BLaER1 (cell line): ENCODE measurements around the gene NGEF.

Experiments used
- H3K27ac ChIP-seq: shearing (Covaris generic); formaldehyde crosslinking; 2 replicates; pipeline ENCODE4 v1.8.1; 2022
- H3K27me3 ChIP-seq: shearing (Covaris generic); formaldehyde crosslinking; 2 replicates; pipeline ENCODE4 v1.8.1; 2022
- H3K36me3 ChIP-seq: shearing (Covaris generic); formaldehyde crosslinking; 2 replicates; pipeline ENCODE4 v1.8.1; 2022
- H3K4me1 ChIP-seq: shearing (Covaris generic); formaldehyde crosslinking; 2 replicates; pipeline ENCODE4 v1.8.1; 2022
- H3K4me2 ChIP-seq: shearing (Covaris generic); formaldehyde crosslinking; 2 replicates; pipeline ENCODE4 v1.8.1; 2022
- H3K4me3 ChIP-seq: shearing (Covaris generic); formaldehyde crosslinking; 2 replicates; pipeline ENCODE4 v1.8.1; 2022
- H3K9ac ChIP-seq: shearing (Covaris generic); formaldehyde crosslinking; 2 replicates; pipeline ENCODE4 v1.8.1; 2022
- H3K9me3 ChIP-seq: shearing (Covaris generic); formaldehyde crosslinking; 2 replicates; pipeline ENCODE4 v1.8.1; 2022
- H4K20me1 ChIP-seq: shearing (Covaris generic); formaldehyde crosslinking; 2 replicates; pipeline ENCODE4 v1.8.1; 2022
- Cebpa-rat ChIP-seq: shearing (Covaris generic); IDR thresholded peaks from 2 replicates; pipeline ENCODE4 v1.8.1; 2022

NGEF gene

GRCh38 chr2:233044974-233045605, 32.0 kb upstream of the NGEF start:
- no peaks in the 10 kb centered on the region for H3K27me3 ChIP-seq
- no peak overlapping the region for H3K4me3 ChIP-seq
- no peaks in the 10 kb centered on the region for H4K20me1 ChIP-seq
- H3K36me3 ChIP-seq = no peaks in the 10 kb centered on the region
- no peak overlapping the region for H3K4me2 ChIP-seq
- no peak overlapping the region for H3K27ac ChIP-seq
- TF ChIP-seq Cebpa-rat = no peak
- peaks cover 5% of the 10 kb centered on the region; the same call in 1 of the 2 replicates for H3K4me1 ChIP-seq
- H3K9ac ChIP-seq = no peak overlapping the region
- H3K9me3 ChIP-seq = no peaks in the 10 kb centered on the region

- no peak overlapping the region for H3K9ac ChIP-seq
- TF ChIP-seq Cebpa-rat = no peak
- H3K4me3 ChIP-seq = no peak overlapping the region
- H3K27ac ChIP-seq = no peak overlapping the region
- H3K4me2 ChIP-seq = no peak overlapping the region
- no peaks in the 10 kb centered on the region for H3K9me3 ChIP-seq
- no peaks in the 10 kb centered on the region for H4K20me1 ChIP-seq
- no peaks in the 10 kb centered on the region for H3K36me3 ChIP-seq
- H3K4me1 ChIP-seq = peaks cover 5% of the 10 kb centered on the region; the same call in 1 of the 2 replicates
- no peaks in the 10 kb centered on the region for H3K27me3 ChIP-seq
These were observed 29.5 kb upstream of the NGEF start for GRCh38 chr2:233042549-233042948.

GRCh38 chr2:233041722-233042323, 28.8 kb upstream of the NGEF start:
- Histone ChIP-seq H3K27me3 (no peaks in the 10 kb centered on the region), H3K9me3 (no peaks in the 10 kb centered on the region), H3K4me2 (no peak overlapping the region), H3K4me1 (peaks cover 5% of the 10 kb centered on the region; the same call in 1 of the 2 replicates), H3K9ac (no peak overlapping the region), H3K36me3 (no peaks in the 10 kb centered on the region), H4K20me1 (no peaks in the 10 kb centered on the region), H3K4me3 (no peak overlapping the region), H3K27ac (no peak overlapping the region)
- TF ChIP-seq Cebpa-rat = no peak

GRCh38 chr2:233040571-233040970, 27.5 kb upstream of the NGEF start:
- Histone ChIP-seq H3K9me3 (no peaks in the 10 kb centered on the region), H3K4me1 (peaks cover 5% of the 10 kb centered on the region; the same call in 1 of the 2 replicates), H3K4me3 (no peak overlapping the region), H3K27ac (no peak overlapping the region), H4K20me1 (no peaks in the 10 kb centered on the region), H3K9ac (no peak overlapping the region), H3K36me3 (no peaks in the 10 kb centered on the region), H3K27me3 (no peaks in the 10 kb centered on the region), H3K4me2 (no peak overlapping the region)
- no peak for TF ChIP-seq Cebpa-rat

GRCh38 chr2:233039846-233040530, 26.9 kb upstream of the NGEF start:
- no peak overlapping the region for H3K9ac ChIP-seq
- H3K27ac ChIP-seq = no peak overlapping the region
- H3K9me3 ChIP-seq = no peaks in the 10 kb centered on the region
- H3K27me3 ChIP-seq = no peaks in the 10 kb centered on the region
- H3K36me3 ChIP-seq = no peaks in the 10 kb centered on the region
- no peak overlapping the region for H3K4me2 ChIP-seq
- peaks cover 5% of the 10 kb centered on the region; the same call in 1 of the 2 replicates for H3K4me1 ChIP-seq
- H3K4me3 ChIP-seq = no peak overlapping the region
- no peaks in the 10 kb centered on the region for H4K20me1 ChIP-seq
- no peak for TF ChIP-seq Cebpa-rat

GRCh38 chr2:233039212-233039845, 26.3 kb upstream of the NGEF start:
- TF ChIP-seq Cebpa-rat = no peak
- no peaks in the 10 kb centered on the region for H4K20me1 ChIP-seq
- no peak overlapping the region for H3K4me3 ChIP-seq
- no peaks in the 10 kb centered on the region for H3K9me3 ChIP-seq
- peaks cover 5% of the 10 kb centered on the region; the same call in 1 of the 2 replicates for H3K4me1 ChIP-seq
- no peak overlapping the region for H3K4me2 ChIP-seq
- no peak overlapping the region for H3K27ac ChIP-seq
- no peaks in the 10 kb centered on the region for H3K36me3 ChIP-seq
- H3K27me3 ChIP-seq = no peaks in the 10 kb centered on the region
- no peak overlapping the region for H3K9ac ChIP-seq

GRCh38 chr2:233037078-233037477, 24.0 kb upstream of the NGEF start:
- peaks cover 4% of the 10 kb centered on the region; the same call in 1 of the 2 replicates for H3K4me1 ChIP-seq
- no peak for TF ChIP-seq Cebpa-rat
- H3K4me3 ChIP-seq = no peak overlapping the region
- H3K4me2 ChIP-seq = no peak overlapping the region
- H3K9ac ChIP-seq = no peak overlapping the region
- no peaks in the 10 kb centered on the region for H4K20me1 ChIP-seq
- no peaks in the 10 kb centered on the region for H3K27me3 ChIP-seq
- H3K27ac ChIP-seq = no peak overlapping the region
- H3K9me3 ChIP-seq = no peaks in the 10 kb centered on the region
- H3K36me3 ChIP-seq = no peaks in the 10 kb centered on the region

GRCh38 chr2:233036162-233036838, 23.2 kb upstream of the NGEF start:
- H3K4me1 ChIP-seq = no peaks in the 10 kb centered on the region
- no peak for TF ChIP-seq Cebpa-rat

GRCh38 chr2:233035426-233036161, 22.5 kb upstream of the NGEF start:
- no peak for TF ChIP-seq Cebpa-rat
- no peaks in the 10 kb centered on the region for H3K36me3 ChIP-seq
- H3K4me1 ChIP-seq = no peaks in the 10 kb centered on the region

More at GRCh38 chr2:233036162-233036838, 23.2 kb upstream of the NGEF start:
- H3K27me3 ChIP-seq = no peaks in the 10 kb centered on the region
- H3K27ac ChIP-seq = no peak overlapping the region
- H3K36me3 ChIP-seq = no peaks in the 10 kb centered on the region
- H3K9ac ChIP-seq = no peak overlapping the region
- no peaks in the 10 kb centered on the region for H3K9me3 ChIP-seq
- no peak overlapping the region for H3K4me2 ChIP-seq
- H3K4me3 ChIP-seq = no peak overlapping the region
- no peaks in the 10 kb centered on the region for H4K20me1 ChIP-seq

More at GRCh38 chr2:233035426-233036161, 22.5 kb upstream of the NGEF start:
- no peaks in the 10 kb centered on the region for H3K9me3 ChIP-seq
- no peak overlapping the region for H3K9ac ChIP-seq
- no peak overlapping the region for H3K4me2 ChIP-seq
- no peak overlapping the region for H3K4me3 ChIP-seq
- no peak overlapping the region for H3K27ac ChIP-seq
- no peaks in the 10 kb centered on the region for H4K20me1 ChIP-seq
- H3K27me3 ChIP-seq = no peaks in the 10 kb centered on the region
